Panc1 (cell line): ENCODE measurements around the gene FAM72A.
"Not testable (repeated sequence)": the region's sequence is repeated elsewhere in the genome, so short reads cannot be mapped to it uniquely, and the experiment has no call there.

Experiments
- CTCF ChIP-seq: fragments of 450-650 bp; IDR thresholded peaks from 2 replicates; pipeline ENCODE4 v1.5.1; 2017; ENCODE audit warnings: mild to moderate bottlenecking
- SIN3A ChIP-seq: IDR thresholded peaks from 2 replicates; pipeline ENCODE4 v1.6.1; 2012; ENCODE audit warnings: low read depth, mild to moderate bottlenecking, low read length, moderate library complexity, borderline replicate concordance; ENCODE audit not compliant: insufficient read depth

GRCh38 chr1:206219514-206220331 is 17.1 kb upstream of the FAM72A start:
- TF ChIP-seq CTCF, SIN3A: not testable (repeated sequence)
